Astrocyte of the cerebellum (primary cell): ENCODE results near the gene EPB41L1.

ENCODE experiments used
- DNase-seq: peaks from one replicate; pipeline ENCODE4 v3.0.0-alpha.2; 2011; ENCODE audit warnings: low read depth
- H3K4me3 ChIP-seq: 2 replicates; pipeline ENCODE4 v1.5.1; 2011; ENCODE audit warnings: mild to moderate bottlenecking, low read depth, low read length, moderate library complexity
- in situ Hi-C: cut with HindIII; loops from 2 replicates; pipeline ENCODE4 v1.10.0; 2017; ENCODE audit warnings: low sequenced_read_pairs
- TF ChIP-seq, protein P1 (sequence below): IDR thresholded peaks from 2 replicates; pipeline ENCODE4 v1.5.1; 2012; ENCODE audit warnings: low read length, low read depth, moderate library complexity, mild to moderate bottlenecking; ENCODE audit errors: missing control alignments

EPB41L1 gene

GRCh38 chr20:36154700-36155628 is at the start of gene EPB41L1:
EPB41L1 (plus strand) TSS chr20:36154740; CDS start chr20:36173778, 19,038 bp downstream.
- in situ Hi-C loops: no loop called here
- TF ChIP-seq, protein P1, sequence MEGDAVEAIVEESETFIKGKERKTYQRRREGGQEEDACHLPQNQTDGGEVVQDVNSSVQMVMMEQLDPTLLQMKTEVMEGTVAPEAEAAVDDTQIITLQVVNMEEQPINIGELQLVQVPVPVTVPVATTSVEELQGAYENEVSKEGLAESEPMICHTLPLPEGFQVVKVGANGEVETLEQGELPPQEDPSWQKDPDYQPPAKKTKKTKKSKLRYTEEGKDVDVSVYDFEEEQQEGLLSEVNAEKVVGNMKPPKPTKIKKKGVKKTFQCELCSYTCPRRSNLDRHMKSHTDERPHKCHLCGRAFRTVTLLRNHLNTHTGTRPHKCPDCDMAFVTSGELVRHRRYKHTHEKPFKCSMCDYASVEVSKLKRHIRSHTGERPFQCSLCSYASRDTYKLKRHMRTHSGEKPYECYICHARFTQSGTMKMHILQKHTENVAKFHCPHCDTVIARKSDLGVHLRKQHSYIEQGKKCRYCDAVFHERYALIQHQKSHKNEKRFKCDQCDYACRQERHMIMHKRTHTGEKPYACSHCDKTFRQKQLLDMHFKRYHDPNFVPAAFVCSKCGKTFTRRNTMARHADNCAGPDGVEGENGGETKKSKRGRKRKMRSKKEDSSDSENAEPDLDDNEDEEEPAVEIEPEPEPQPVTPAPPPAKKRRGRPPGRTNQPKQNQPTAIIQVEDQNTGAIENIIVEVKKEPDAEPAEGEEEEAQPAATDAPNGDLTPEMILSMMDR: no peak
- H3K4me3 ChIP-seq: peak within 1 kb of the TSS; percentile 60
- DNase-seq: no peak

GRCh38 chr20:36104856-36105255 is 49.7 kb upstream of the EPB41L1 start:
- no peak overlapping the region for H3K4me3 ChIP-seq
- no peak for DNase-seq
- TF ChIP-seq, protein P1: no peak
- in situ Hi-C loops: no loop called here

- in situ Hi-C loops: no loop called here
- no peak overlapping the region for H3K4me3 ChIP-seq
- TF ChIP-seq, protein P1: no peak
- no peak for DNase-seq
These were observed 48.8 kb upstream of the EPB41L1 start for GRCh38 chr20:36105711-36106226.

GRCh38 chr20:36106606-36107005 is 47.9 kb upstream of the EPB41L1 start:
- no peak overlapping the region for H3K4me3 ChIP-seq

GRCh38 chr20:36107881-36108280 is 46.7 kb upstream of the EPB41L1 start:
- no peak overlapping the region for H3K4me3 ChIP-seq
- TF ChIP-seq, protein P1: no peak
- in situ Hi-C loops: no loop called here
- no peak for DNase-seq

More at GRCh38 chr20:36106606-36107005, 47.9 kb upstream of the EPB41L1 start:
- TF ChIP-seq, protein P1: no peak
- no peak for DNase-seq
- in situ Hi-C loops: no loop called here

GRCh38 chr20:36109251-36109947 is 45.1 kb upstream of the EPB41L1 start:
- no peak for DNase-seq
- TF ChIP-seq, protein P1: no peak
- H3K4me3 ChIP-seq: no peak overlapping the region
- in situ Hi-C loops: no loop called here
